AG09309 (cell line): ENCODE measurements around the gene KRT31.
"Not testable (repeated sequence)": the region's sequence is repeated elsewhere in the genome, so short reads cannot be mapped to it uniquely, and the experiment has no call there.

Experiments
- DNase-seq: peaks from one replicate; pipeline ENCODE4 v3.0.0-alpha.2; 2010; ENCODE audit warnings: low read depth
- H3K4me3 ChIP-seq: 2 replicates; pipeline ENCODE4 v1.5.1; 2011; ENCODE audit warnings: mild to moderate bottlenecking, low read depth, low read length, moderate library complexity; ENCODE audit not compliant: control insufficient read depth
- TF ChIP-seq, protein P1 (sequence below): IDR thresholded peaks from 2 replicates; pipeline ENCODE4 v1.5.1; 2011; ENCODE audit warnings: mild to moderate bottlenecking, low read depth, low read length, inconsistent platforms; ENCODE audit not compliant: insufficient read depth, control insufficient read depth; ENCODE audit errors: missing control alignments

Gene KRT31

DNA sequence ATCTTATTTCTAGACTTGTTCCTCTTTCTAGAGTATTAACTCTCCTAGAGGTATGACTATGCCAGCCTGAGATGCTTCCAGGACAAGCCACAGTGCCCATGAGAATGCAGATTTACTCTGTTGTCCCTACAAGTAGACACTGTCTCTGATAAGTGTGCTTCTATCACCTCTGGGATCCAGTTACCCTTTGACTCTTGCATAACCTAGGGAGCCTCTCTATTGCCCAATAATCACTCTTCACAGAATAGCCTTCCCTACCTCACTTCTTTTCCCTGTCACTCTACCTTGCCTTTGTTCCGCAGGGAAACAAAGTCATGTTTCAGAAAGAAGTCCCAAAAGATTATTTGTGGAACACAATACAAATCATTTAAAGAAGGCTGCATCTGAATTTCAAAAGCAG is 13.7 kb downstream of the KRT31 start:
- TF ChIP-seq, protein P1, sequence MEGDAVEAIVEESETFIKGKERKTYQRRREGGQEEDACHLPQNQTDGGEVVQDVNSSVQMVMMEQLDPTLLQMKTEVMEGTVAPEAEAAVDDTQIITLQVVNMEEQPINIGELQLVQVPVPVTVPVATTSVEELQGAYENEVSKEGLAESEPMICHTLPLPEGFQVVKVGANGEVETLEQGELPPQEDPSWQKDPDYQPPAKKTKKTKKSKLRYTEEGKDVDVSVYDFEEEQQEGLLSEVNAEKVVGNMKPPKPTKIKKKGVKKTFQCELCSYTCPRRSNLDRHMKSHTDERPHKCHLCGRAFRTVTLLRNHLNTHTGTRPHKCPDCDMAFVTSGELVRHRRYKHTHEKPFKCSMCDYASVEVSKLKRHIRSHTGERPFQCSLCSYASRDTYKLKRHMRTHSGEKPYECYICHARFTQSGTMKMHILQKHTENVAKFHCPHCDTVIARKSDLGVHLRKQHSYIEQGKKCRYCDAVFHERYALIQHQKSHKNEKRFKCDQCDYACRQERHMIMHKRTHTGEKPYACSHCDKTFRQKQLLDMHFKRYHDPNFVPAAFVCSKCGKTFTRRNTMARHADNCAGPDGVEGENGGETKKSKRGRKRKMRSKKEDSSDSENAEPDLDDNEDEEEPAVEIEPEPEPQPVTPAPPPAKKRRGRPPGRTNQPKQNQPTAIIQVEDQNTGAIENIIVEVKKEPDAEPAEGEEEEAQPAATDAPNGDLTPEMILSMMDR: no peak
- no peak for DNase-seq
- no peak overlapping the region for H3K4me3 ChIP-seq

DNA sequence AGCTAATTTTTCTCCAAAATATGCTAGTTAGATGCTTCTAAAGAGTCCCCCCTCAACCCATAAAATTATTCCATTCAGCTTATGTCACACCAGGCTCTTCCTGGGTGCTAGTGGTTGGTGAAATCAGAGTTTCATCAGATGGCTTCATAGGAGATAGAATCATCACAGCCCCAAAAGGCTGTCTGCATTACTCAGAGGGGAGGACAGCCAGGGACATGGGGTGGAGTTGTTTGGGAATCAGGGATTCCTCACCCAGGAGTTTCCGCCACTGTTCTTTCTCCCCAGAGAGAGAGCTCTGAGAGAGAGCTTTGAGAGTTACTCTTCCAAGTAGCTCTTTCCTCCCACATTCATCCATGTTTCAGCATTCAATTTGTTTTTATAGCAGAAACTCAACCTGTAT is 15.0 kb downstream of the KRT31 start:
- peak; percentile 76 for DNase-seq
- no peak overlapping the region for H3K4me3 ChIP-seq
- TF ChIP-seq, protein P1: no peak

DNA sequence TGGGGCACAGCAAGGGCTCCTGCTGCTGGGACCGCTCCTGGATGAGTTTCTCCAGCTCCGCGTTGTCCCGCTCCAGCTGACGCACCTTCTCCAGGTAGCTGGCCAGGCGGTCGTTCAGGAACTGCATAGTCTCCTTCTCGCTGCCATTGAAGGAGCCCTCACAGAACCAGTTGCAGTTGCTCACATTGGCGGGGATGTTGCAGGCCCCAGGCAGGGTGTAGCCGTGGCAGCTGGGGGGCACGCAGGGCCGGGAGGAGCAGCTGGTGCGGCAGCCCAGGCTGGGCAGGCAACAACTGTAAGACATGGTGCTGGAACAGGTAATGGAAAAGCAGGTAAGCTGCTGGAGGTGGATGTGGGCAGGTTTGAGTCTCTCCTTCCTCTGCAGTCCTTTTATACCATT is 15.5 kb downstream of the KRT31 start, which contains the start of gene KRT34:
KRT34 (minus strand) TSS at position 364 of the 400 bp plus-strand sequence; CDS start at position 304, 60 bp downstream.
- not testable (repeated sequence) for DNase-seq, H3K4me3 ChIP-seq

DNA sequence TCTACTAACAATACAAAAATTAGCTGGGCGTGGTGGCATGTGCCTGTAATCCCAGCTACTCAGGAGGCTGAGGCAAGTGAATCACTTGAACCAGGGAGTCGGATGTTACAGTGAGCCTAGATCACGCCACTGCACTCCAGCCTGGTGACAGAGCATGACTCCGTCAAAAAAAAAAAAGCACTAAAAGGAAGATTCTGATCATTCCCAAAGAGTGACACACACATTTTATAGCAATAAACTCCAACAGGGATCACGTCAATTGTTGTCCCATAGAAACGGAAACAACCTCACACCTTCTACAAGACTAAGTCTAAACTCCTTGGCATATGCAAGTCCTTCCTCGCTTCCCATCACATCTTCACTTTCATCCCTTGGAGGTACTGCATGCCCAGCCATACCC is 17.3 kb downstream of the KRT31 start:
- peak; percentile 85 for DNase-seq
- H3K4me3 ChIP-seq: not testable (repeated sequence)

DNA sequence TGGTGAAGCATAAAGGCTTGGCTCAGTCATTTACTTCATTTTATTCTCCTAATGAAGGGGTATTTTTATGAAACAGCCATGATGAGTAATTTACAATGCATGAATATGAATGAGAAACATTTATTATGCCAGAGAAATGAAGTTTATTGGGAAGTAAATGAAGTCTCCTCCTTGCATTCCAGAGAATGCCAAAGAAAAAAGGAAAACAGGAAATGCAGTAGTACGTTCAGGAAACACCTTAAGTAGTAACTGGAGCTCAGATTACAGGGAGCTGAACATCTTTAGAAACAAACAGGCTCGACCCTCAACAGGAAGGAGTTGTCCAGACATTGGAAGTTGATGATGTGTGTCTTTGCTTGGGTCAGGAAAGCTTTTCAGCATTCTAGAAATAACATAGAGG is 19.9 kb downstream of the KRT31 start:
- no peak overlapping the region for H3K4me3 ChIP-seq
- TF ChIP-seq, protein P1: no peak
- no peak for DNase-seq

DNA sequence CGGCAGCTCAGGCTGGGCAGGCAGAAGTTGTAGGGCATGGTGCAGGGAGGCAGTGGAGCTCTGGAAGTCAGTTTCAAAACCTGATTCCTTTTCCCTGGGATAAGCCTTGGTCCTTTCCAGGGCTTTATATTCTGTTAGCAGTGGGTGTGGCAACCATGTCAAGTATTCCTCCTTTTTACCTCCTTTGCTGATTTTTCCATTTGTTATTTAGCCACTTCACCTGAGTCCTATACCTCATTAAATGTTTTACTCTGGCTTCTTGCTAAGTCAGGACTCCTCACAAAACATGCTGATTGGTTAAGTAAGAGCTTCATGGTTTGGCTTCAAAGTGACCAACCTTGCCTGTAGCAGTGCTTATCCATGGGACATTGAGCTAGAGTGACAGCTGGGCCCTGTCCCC is 27.7 kb downstream of the KRT31 start, which contains the start of gene KRT33B:
KRT33B (minus strand) TSS at position 101 of the 400 bp plus-strand sequence; CDS start at position 38, 63 bp downstream.
- TF ChIP-seq, protein P1: no peak
- H3K4me3 ChIP-seq: no peak within 1 kb of the TSS
- no peak for DNase-seq

DNA sequence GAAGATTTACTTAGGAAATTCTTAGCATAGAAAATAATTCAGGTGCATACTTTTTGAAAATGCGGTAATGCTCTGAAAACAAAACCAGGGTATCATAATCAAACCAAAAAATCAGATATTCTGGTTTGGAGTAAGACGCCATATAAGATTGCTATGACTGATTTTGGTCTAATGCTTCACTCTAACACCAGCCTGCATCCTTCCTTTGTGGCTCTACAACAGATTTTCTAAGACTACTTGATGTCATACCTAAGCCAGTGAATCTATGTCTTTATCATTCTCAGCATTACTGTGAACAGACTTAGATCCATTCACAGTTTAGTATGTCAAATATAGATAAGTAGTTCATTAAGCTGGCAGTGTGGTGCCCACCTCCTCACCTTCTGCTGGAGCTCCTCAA is 28.4 kb downstream of the KRT31 start:
- no peak for DNase-seq
- no peak overlapping the region for H3K4me3 ChIP-seq
- TF ChIP-seq, protein P1: no peak

DNA sequence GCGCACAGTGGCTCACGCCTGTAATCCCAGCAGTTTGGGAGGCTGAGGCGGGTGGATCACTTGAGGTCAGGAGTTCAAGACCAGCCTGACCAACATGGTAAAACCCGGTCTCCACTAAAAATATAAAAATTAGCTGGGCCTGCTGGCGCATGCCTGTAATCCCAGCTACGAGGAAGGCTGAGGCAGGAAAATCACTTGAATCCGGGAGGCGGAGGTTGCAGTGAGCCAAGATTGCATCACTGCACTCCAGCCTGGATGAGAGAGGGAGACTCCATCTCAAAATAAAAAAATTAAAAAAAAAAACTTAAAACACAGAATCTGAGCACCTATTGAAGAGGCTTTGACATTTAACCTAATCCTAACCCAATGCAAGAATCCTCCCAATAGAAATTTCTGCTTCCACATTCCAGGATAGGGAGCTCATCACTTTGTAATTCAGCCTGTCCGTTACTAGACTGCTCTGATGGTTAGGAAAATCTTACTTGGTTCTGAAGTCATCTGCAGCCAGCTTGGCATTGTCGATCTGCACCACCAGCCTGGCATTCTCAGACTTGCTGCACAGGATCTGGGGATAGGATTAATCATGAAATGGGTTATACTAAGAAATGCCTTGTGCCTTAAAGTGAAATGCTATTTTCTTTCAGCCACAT is 29.9 kb downstream of the KRT31 start:
- no peak overlapping the region for H3K4me3 ChIP-seq
- DNase-seq: peak; percentile 79

More for the DNA sequence above, 29.9 kb downstream of the KRT31 start:
- TF ChIP-seq, protein P1: no peak
